ENCODE results near the gene NCOA4. TPM values are rescaled to one million over a fixed set of nuclear protein-coding genes. Genes with fewer than 3 reads are reported as not detected.
A peak's percentile ranks its signal among the peaks of the same experiment; 100 is the strongest.

Gene NCOA4
- total and polyA plus RNA-seq, 2 of the 8 experiments (the other 6 are each of a cell fraction or from before 2014, with no cell fraction given), result 28.9 to 65.2 TPM

- TF ChIP-seq RXRA (IDR thresholded peaks at IDR 0.05; ENCODE audit: insufficient read depth, low read depth, low read length) (0 out of 2 replicates have a peak, but pooled peaks have one; percentile 16), KDM4A (IDR thresholded peaks at IDR 0.05; ENCODE audit: low read depth, low read length, severe bottlenecking) (peak; percentile 85), CBX8 (IDR thresholded peaks at IDR 0.05; ENCODE audit: borderline replicate concordance, low read depth, low read length) (no peak), TAF1 (IDR thresholded peaks at IDR 0.05; ENCODE audit: low read depth, low read length) (peak; percentile 57; the same call in 1 of the 2 replicates), RFX5 (IDR thresholded peaks at IDR 0.05; ENCODE audit: borderline replicate concordance, low read depth, low read length) (no peak), KDM5A (IDR thresholded peaks at IDR 0.05; ENCODE audit: low read length) (no peak), USF2 (IDR thresholded peaks at IDR 0.05; ENCODE audit: low read length) (no peak), CHD1 (IDR thresholded peaks at IDR 0.05; ENCODE audit: low read depth, low read length) (no peak), TBP (IDR thresholded peaks at IDR 0.05; ENCODE audit: low read depth, low read length) (peak; percentile 76; the same call in 1 of the 2 replicates), PHF8 (conservative IDR thresholded peaks at IDR 0.05; ENCODE audit: low read depth, low read length) (peak; percentile 29; the same call in 1 of the 2 replicates), POLR2AphosphoS5 (IDR thresholded peaks at IDR 0.05; ENCODE audit: low read depth, low read length) (peak; percentile 37; the same call in 1 of the 2 replicates), POLR2A (IDR thresholded peaks at IDR 0.05; ENCODE audit: control extremely low read depth in 1 of 2, low read depth in 2 of 2, low read length in 2 of 2) (peak in 1 of 2 experiments; percentile 65; a peak in 2 of 3 replicates), ASH2L (IDR thresholded peaks at IDR 0.05; ENCODE audit: low read length) (peak; percentile 85), FOSL1 (IDR thresholded peaks at IDR 0.05; ENCODE audit: insufficient read depth, low read depth, low read length) (no peak), SP4 (IDR thresholded peaks at IDR 0.05; ENCODE audit: low read length) (no peak), NRF1 (IDR thresholded peaks at IDR 0.05; ENCODE audit: low read depth, low read length) (no peak), BACH1 (IDR thresholded peaks at IDR 0.05; ENCODE audit: low read length) (no peak), CHD2 (IDR thresholded peaks at IDR 0.05; ENCODE audit: low read length) (no peak)
- TF ChIP-seq, protein P1, sequence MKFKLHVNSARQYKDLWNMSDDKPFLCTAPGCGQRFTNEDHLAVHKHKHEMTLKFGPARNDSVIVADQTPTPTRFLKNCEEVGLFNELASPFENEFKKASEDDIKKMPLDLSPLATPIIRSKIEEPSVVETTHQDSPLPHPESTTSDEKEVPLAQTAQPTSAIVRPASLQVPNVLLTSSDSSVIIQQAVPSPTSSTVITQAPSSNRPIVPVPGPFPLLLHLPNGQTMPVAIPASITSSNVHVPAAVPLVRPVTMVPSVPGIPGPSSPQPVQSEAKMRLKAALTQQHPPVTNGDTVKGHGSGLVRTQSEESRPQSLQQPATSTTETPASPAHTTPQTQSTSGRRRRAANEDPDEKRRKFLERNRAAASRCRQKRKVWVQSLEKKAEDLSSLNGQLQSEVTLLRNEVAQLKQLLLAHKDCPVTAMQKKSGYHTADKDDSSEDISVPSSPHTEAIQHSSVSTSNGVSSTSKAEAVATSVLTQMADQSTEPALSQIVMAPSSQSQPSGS (IDR thresholded peaks at IDR 0.05; ENCODE audit: low read length), result no peak
Measured at GRCh38 chr10:46022978-46023702, 7.3 kb downstream of the NCOA4 start (continued).
